Activated CD4-positive, alpha-beta T cell treated with anti-CD3 and anti-CD28 coated beads for 4 hours (primary cell): ENCODE measurements around the gene MLF2.

ENCODE experiments used
- DNase-seq, 2 donors: peaks; one replicate each; pipeline ENCODE4 v3.0.0-alpha.2; 2020

MLF2 gene, protein sequence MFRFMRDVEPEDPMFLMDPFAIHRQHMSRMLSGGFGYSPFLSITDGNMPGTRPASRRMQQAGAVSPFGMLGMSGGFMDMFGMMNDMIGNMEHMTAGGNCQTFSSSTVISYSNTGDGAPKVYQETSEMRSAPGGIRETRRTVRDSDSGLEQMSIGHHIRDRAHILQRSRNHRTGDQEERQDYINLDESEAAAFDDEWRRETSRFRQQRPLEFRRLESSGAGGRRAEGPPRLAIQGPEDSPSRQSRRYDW

DNA sequence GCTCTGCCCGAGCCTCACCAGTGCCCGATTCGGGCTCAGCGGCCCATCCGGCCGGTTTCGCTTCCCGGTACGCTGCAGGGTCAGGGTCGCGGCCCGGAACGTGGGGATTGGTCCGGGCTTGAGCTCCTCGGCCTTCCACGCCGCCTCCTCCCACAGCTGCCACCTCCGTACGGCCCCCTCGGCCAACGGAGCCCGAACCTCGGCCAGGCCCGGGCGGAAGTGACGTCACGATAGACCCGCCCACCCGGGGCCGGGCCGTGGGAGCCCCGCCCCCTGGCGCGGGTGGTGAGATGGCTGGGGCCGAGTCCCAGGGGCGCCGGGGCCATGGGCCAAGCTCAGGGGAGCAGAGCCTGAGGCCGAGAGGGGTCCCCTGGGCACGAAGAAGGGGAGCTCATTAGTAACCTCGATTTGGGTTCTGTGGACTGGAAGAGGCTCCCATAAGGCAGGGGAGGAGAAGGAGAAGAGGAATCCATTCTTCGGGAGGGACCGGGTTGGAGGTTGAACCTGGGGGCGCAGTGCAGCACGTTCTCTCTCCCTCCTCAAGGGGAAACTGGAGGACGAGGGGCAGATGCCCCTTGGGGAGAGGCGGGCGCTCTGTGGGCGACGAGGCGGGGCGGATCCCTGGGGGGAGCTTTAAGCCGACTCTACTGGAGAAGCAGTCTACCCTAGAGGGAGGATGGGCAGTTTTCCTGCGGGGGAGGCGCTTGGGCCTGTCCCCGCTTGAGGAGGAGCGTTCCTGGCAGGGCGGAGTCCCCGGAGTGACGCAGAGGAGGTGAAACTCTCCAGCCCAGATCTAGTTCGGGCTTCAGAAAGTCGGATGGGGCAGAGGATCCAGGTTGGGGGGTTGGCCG, at the start of gene MLF2:
MLF2 (minus strand) TSS at position 221 of the 851 bp plus-strand sequence. CDS start 807 bp downstream, outside the sequence.
- DNase-seq = peak; percentile 96 to 97

DNA sequence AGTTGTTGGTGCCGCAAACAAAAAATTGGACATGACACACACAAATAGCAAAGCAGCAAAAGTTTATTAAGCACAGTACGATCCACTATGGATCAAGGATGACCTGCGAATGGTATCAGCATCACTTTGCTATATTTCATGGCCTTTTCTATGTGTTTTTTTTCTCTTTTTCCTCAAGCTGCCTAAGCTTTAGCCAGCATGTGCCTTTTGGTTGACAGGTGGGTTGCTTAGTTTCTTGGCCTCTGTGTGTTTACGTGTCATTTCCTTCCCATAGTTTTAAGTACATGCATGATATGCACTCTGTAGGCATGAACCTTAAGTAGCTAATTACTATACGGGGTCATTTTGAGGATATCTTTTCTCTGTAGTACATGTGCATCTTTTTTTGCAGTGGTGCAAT, 46.2 kb upstream of the MLF2 start:
- no peak for DNase-seq

DNA sequence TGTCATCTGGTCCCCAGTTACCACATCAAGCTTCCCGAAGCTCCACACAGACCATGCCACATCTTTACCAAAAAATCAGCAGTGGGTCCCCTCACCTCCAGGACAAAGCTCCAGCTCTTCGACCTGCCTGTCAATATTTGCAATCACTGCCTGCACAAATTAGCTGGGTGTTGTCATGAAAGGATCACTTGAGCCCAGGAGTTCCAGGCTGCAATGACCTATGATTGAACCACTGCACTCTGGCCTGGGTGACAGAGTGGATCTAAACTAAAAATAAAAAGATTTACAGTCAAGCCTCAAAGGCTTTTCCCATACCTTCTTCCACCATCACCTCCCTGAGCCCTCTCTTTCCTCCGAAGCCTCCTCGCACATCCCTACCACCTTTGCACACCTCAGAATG, 43.6 kb upstream of the MLF2 start:
- no peak for DNase-seq

DNA sequence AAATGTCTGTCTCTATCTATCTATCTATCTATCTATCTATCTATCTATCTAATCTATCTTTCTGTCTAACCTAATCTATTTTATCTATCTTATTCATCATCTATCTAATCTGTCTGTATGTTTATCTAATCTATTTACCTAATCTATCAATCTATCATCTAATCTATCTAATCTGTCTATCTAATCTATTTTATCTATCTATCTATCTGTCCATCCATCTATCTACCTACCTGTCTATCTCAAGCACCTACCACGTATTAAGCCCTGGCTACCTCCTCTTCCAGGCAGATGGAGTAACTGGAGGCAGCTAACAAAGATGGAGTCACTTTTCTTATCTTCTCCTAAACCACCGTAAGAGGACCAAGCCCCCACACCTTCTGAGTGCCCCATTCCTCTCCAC, 42.1 kb upstream of the MLF2 start:
- DNase-seq = no peak

DNA sequence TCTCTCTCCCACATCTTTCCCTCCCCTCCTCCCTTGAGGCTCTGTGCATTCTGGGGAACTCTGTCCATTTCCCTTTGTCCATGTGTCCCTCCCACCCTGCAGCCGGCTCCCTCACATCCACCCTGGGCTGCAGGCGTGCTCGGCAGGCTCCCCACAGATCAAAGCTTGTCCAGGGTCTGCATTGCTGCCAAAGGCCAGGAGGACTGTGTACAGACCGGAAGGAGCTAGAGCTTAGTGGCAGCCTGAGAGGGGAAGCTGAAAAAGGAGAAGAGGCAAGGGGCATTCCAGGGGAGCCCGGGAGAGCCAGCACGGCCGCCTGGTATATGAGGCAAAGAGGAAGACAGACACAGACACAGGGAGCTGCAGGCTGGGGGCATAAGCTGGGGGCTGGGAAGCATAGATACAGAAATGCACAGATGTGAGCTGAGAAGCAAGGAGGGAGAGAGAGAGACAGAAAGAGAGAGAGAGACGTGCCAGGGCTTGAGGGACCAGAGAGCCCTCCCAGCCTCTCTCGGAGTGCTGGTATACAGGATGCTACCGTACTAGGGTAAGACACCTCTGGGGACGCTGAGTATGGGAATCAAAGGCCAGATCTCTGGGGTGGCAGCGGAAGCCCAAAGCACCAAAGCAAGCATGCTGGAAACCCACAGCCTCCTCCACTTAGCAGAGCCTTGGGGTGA, 39.7 kb upstream of the MLF2 start:
- peak in 1 of 2 donors; percentile 36 for DNase-seq

DNA sequence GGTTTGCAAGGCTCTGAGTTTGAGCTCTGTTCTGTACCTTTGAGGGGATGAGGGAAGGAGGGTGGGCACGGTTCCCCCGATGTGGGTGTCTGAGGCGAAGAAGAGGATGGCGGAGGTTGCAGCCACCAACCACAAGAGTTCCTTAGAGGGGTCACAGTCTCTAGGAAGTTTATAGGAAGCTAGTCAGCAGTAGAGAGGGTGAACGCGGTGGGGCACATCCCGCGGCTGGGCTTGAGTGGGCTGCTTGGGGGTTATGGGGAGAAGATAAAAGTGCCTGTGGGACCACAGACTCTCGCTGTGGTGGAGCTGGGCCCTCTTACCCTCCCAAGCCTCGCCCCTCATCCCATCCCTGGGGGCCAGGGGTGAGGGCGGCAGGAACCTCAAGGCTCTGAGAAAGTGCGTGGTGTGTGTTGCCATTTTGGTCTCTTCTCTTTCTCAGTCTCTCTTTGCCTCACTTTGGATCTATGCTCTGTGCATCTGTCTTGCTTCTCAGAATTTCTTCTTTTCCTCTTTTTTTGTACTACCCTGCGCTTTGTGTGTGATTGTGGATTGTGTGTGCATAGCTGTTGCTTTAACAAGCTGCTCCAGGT, 39.1 kb upstream of the MLF2 start:
- no peak for DNase-seq

DNA sequence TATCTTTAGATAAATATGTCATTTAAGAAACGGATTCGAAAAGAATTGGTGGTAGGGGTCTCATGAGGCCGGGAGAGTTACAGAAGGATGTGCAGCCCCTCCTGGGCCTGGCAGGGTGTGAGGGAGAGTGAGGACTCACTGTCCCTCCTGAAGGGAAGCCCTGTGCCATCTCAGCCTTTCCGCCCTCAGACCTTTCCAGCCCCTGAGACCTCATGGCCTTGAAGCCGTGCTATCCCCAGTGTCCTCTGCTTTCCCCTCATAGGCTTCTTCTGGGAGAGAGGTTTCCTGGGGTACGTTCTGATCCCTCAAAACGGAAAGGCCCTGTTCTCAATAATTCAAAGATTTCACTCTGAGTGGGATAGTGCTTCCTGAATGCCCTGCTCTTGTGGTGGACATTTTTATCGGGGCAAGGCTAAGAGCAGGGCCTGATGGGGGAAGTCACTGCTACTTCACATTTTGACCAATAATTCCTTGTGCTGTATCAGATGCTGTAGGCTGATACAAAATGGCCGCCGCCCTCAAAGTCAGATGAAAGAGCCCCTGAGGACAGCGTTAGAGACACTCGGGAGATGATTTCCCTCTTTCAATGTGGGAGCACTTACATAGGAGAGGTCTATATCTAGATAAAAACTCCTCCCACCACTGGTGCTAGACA, 37.7 kb upstream of the MLF2 start:
- DNase-seq = peak; percentile 45 to 47

DNA sequence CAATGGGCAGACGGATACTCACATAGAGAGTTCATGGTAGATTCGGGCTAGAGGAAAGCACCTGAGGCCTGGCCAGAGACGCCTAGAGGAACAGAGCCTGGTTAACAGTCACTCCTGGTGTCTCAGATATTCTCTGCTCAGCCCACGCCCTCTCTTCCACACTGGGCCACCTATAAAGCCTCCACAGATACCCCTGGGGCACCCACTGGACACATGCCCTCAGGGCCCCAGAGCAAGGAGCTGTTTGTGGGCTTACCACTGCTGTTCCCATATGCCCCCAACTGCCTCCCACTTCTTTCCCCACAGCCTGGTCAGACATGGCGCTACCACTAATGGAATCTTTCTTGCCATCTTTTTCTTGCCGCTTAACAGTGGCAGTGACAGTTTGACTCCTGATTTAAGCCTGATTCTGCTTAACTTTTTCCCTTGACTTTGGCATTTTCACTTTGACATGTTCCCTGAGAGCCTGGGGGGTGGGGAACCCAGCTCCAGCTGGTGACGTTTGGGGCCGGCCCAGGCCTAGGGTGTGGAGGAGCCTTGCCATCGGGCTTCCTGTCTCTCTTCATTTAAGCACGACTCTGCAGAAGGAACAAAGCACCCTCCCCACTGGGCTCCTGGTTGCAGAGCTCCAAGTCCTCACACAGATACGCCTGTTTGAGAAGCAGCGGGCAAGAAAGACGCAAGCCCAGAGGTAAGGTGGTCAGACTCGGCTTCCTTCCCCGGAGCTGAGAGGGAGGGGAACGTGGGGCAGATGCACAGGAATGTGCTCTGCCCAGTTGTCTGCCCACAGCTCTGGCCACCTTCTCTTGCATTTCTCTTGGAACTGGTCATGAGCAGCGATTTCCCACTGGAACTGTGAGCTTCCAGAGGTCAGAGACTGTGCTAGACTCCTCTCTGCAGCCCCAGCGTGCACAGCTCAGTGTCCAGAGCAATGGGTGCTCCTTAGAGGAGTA, 36.3 kb upstream of the MLF2 start, which contains the start of gene CD4:
CD4 (plus strand) TSS at position 557 of the 953 bp plus-strand sequence. CDS start 10,611 bp downstream, outside the sequence.
- DNase-seq = peak; percentile 63 to 67

DNA sequence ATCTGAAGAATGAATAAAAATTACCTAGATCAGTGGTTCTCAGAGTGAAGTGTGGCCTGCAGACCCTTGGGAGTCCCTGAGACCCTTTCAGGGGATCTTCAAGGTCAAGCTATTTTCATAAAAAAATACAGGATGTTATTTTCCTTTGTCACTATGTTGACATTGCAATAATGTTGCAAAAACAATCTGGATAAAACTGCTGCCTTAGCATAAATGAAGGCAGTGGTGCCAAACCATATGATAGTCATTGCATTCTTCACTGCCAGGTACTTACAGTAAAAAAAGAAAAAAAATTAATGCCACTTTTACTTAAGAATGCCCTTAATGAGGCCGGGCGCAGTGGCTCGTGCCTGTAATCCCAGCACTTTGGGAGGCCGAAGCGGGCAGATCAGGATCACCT, 34.4 kb upstream of the MLF2 start:
- DNase-seq = no peak

DNA sequence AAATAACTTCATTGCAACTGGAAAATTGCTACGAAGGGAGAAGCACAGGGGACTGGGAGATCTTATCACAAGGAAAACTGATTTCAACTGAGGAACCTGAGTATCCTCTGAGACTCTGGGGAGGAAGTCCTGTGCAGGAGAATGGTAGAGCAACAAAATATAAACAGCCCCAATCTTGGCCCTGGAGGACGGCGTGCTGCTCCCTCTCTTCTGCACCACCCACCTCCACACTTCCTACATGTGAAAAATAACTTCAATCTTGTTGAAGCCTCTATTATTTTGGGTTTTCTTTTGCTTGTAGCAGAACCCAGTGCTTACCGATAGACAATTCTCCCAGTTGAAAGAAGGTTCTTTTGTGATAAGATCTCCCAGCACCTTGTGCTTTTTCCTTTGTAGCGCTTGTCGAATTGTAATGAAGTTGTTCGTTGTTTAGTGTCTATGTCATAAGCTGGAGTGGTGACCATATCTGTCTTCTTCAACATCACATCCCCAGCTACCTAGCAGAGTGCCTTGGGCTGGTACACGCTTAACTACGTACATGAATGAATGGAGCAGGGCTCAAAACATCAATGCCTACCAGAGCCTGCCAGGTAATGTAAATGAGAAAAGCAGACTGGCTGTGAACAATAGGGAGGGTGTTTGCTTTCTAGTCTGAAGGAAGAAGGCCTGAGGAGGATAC, 33.6 kb upstream of the MLF2 start:
- no peak for DNase-seq

DNA sequence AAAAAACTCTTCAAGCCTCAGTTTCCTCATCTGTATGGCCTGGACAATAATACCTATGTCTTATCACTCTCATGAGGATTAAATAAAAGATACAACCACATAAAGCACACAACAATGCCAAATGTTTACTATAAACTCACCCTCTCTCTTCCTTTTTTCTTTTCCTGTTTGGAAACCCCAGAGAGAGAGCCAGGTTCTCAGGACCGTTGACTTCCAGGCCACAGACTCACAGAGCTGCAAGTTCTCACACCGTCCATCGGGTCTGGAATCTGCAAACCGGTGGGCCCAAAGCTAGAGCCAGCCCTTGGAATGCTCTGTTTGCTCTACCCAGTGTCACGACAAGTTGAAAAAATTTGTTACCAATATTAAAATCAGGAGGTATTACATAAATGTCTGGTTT, 31.8 kb upstream of the MLF2 start:
- no peak for DNase-seq

DNA sequence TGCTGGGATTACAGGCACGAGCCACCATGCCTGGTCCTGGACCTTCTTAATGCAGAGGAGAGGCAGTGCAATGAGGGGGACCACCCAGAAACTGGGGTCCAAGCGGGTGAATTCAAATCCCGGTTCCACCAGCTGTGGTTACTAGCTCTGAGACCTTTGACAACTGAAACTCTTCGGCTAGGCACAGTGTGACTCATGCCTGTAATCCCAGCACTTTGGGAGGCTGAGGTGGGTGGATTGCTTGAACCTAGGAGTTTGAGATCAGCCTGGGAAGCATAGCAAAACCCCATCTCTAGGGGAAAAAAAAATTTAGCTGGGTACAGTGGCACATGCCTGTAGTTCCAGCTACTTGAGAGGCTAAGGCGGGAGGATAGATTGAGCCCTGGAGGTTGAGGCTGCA, 31.4 kb upstream of the MLF2 start:
- DNase-seq = no peak

DNA sequence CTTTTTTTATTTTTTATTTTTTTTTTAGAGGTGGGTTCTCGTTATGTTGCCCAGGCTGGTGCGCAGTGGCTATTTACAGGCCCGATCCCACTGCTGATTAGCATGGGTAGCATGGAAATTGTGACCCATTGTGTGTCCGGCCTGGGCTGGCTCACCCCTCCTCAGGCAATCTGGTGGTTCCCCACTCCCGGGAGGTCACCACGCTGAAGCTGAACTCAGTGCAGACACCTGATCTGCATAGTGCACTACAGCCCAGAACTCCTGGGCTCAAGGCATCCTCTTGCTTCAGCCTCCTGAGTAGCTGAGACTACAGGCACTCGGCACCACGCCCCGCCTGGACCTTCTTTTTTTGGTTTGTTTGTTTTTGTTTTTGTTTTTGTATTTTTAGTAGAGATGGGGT, 30.9 kb upstream of the MLF2 start:
- no peak for DNase-seq

DNA sequence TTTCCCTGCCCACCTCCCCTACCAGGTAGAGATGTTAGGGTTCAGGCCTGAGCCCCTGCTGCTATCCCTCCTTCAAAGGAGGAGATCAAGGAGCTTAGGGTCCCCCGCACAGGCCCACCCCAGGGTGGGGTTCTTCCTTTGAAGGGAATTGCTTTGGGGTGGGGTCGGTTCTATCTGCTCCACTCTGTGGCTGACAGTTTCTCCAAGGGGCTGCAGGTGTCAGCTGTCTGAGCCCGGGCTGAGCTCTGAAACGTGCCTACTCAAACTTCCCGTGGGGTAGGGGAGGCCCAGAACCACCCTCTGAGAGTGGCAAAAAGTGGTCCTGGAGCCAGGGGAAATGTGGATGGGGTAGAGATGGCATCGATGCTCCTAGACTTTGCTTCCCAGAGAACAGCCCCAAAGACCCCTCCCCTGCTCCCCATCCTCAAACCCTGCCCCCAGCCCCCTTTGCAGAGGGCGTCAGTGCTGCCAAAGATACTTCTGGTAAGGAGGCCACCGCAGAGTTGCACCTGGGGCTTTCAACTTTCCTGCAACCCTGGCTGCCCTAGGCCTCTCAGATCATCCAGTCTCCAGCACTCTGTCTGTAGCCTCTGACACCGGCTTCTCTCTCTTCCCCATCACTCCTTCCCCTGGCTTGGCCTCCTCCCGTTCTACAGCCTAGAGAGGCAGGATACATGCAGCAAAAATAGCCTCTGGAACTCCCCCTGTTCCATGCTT, 30.1 kb upstream of the MLF2 start:
- no peak for DNase-seq

DNA sequence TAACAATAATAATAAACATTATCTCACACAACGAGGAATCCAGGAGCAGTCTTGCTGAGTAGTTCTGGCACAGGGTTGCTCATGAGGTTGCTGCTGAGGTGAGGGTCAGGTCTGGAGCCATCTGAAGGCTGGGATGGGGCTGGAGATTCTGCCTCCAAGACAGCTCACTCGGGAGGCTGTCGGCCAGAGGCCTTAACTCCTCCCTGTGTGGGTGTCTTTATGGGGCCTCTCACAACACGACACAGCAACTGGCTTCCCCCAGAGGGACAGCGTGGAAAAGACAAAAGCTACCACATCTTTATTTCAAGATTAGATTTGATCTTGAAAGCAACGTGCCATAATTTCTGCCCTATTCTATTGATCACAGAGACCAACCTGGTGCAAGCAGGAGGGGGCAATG, 29.2 kb upstream of the MLF2 start:
- no peak for DNase-seq

DNA sequence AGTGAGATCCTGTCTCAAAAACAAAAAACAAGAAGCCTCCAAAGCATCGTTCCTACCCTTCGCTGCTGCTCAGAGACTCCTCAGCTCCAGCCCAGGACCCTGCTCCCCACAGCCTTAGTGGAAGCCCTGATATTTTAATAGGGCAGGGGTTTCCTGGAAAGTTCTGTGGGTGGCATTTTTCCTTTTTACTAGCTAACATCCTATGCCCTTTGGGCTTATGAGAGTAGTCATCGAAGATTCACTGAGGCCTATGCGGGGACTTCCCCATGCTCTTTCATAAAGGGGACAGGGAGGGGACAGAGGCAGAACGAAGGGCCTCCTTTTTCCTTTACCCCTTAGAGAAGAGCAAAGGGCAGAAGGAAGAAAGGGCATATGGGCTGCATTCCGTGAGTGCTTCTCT, 27.6 kb upstream of the MLF2 start:
- DNase-seq = peak; percentile 33 to 40

DNA sequence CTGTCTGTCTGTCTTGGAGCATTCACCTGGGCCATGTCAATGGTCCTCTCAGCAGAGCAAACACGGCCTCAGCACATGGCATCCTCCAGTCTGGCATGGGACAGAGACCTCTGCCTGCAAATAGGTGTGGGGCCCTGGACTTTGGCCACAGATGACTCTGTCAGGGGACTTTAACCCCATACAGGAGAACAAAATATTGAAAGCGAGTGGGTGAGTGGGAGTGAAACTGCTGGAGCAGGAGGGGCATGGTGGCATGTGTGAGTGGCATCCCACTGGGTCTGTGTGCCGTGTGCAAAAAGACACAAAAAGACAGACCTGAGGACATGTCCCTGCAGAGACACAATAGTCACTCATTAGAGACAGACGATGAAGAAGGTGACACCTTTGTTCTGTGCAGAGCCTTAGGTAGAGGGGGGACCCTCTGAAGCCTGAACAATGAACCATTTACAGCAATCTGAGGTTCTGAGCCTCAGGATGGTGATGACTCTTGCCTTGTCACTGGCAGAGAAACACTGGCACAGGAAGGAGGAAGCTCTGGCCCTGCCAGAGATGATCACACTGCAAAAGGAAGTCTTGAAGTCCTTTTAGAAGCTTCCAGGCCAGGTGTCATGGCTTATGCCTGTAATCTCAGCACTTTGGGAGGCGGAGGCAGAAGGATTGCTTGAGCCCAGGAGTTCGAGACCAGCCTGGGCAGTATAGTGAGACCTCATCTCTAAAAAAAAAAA, 26.9 kb upstream of the MLF2 start:
- no peak for DNase-seq

DNA sequence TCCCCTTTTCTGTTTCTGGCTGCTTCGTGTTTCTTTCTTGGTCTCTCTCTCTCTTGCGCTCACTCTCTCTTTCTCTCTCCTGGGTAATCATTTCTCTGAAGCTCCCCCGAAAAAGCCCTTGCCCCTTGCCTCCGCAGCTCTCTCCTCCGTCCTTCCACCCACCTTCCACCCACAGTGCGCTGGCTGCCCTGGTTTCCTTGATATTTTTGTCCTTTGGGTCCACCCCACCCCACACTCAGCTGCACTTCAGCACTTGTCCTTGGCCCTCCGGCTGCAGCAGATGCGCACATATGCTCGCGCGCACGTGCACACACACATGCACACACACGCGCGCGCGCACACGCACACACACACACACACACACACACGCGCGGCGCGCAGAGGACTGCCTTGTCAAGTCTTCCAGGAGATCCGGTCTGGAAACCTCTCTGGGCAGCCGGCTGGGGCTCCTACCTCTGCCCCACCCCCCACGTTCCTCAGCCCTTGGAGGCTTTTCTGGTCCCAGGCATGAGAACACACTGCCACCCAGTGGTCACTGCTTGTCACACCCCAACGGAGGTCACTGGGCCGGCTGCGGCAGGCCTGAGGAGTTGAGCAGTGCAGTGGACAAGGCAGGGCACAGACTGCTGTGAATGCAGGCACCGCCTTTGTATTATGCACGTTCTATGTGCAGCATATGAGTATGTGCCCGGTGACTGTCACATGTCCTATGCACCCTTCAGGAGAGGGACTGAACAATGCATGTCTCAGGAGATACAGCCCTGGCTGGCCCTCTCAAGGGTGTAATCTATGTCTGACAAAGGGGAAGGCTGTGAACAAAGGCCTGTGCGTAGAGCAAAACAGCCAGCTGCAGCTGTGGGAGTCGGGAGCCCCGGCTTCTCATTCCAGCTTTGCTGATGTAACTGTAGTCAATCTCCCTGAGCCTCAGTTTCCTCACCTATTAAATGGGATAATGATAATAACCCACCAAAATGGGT, 25.9 kb upstream of the MLF2 start:
- DNase-seq = peak; percentile 89 to 91
